ENCODE measurements around the gene FHAD1. TPM values are rescaled to one million over a fixed set of nuclear protein-coding genes. Genes with fewer than 3 reads are reported as not detected.

The FHAD1 gene
- total and polyA plus RNA-seq, 2 donors (not counting 3 experiments of a cell fraction or from before 2014, with no cell fraction given): 0.04 to 0.69 TPM

GRCh38 chr1:15403962-15404580 lies 157.0 kb downstream of the FHAD1 start:
- Histone ChIP-seq H3K36me3 (ENCODE audit: control insufficient read depth in 2 of 2, extremely low read depth in 1 of 2, insufficient read depth in 2 of 2, low read length in 2 of 2) (no peaks in the 10 kb centered on the region), H4K20me1 (replicated peaks; ENCODE audit: control insufficient read depth, extremely low read depth, insufficient read depth, low read length) (no peaks in the 10 kb centered on the region), H3K79me2 (ENCODE audit: control insufficient read depth, insufficient read depth, low read length) (no peaks in the 10 kb centered on the region), H3K9me1 (replicated peaks; ENCODE audit: control insufficient read depth, extremely low read depth, insufficient read depth, low read length) (no peaks in the 10 kb centered on the region), H3K4me1 (ENCODE audit: control insufficient read depth, extremely low read depth, insufficient read depth, low read length) (peaks cover 6% of the 10 kb centered on the region), H3K4me2 (ENCODE audit: insufficient read depth, low read length) (no peak overlapping the region), H3K27me3 (ENCODE audit: control insufficient read depth in 2 of 2, insufficient read depth in 2 of 2, low read length in 2 of 2) (no peaks in the 10 kb centered on the region), H3K9me3 (replicated peaks; ENCODE audit: control insufficient read depth, insufficient read depth, low read length) (peaks cover 2% of the 10 kb centered on the region), H2AFZ (ENCODE audit: low read depth, low read length) (no peak overlapping the region), H3K27ac (ENCODE audit: insufficient read depth, low read depth, low read length) (no peak overlapping the region), H3K4me3 (replicated peaks in 1 of 3; ENCODE audit: insufficient read depth in 1 of 3, low read depth in 1 of 3, low read length in 3 of 3) (no peak overlapping the region), H3K9ac (replicated peaks; ENCODE audit: extremely low read depth, insufficient read depth, low read length) (no peak overlapping the region)
- POLR2A ChIA-PET: no interaction called here
- CTCF ChIA-PET: no interaction called here
- BruUV-seq (replicated peaks): no TSS peak
- DNase-seq (ENCODE audit: low read depth, low spot score) (no peak), FAIRE-seq (no peak)
- TF ChIP-seq, protein P1, sequence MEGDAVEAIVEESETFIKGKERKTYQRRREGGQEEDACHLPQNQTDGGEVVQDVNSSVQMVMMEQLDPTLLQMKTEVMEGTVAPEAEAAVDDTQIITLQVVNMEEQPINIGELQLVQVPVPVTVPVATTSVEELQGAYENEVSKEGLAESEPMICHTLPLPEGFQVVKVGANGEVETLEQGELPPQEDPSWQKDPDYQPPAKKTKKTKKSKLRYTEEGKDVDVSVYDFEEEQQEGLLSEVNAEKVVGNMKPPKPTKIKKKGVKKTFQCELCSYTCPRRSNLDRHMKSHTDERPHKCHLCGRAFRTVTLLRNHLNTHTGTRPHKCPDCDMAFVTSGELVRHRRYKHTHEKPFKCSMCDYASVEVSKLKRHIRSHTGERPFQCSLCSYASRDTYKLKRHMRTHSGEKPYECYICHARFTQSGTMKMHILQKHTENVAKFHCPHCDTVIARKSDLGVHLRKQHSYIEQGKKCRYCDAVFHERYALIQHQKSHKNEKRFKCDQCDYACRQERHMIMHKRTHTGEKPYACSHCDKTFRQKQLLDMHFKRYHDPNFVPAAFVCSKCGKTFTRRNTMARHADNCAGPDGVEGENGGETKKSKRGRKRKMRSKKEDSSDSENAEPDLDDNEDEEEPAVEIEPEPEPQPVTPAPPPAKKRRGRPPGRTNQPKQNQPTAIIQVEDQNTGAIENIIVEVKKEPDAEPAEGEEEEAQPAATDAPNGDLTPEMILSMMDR (IDR thresholded peaks at IDR 0.05; ENCODE audit: extremely low read depth in 1 of 2, insufficient read depth in 1 of 2, low read depth in 1 of 2, low read length in 2 of 2): no peak
- TF ChIP-seq MAX (IDR thresholded peaks at IDR 0.05; ENCODE audit: insufficient read depth, insufficient read length) (no peak), POLR2A (IDR thresholded peaks at IDR 0.05; ENCODE audit: low read depth, low read length) (no peak)
- dilution Hi-C loops (cut with MboI; ENCODE audit: extremely low pct_ligation_motif_present, low sequenced_read_pairs) (no loop called here), intact Hi-C loops (cut with micrococcal nuclease) (no loop called here)

GRCh38 chr1:15405106-15405850 lies 158.3 kb downstream of the FHAD1 start:
- no peaks in the 10 kb centered on the region for H3K27me3 ChIP-seq (ENCODE audit: control insufficient read depth in 2 of 2, insufficient read depth in 2 of 2, low read length in 2 of 2)
- ChIA-PET POLR2A (no interaction called here), CTCF (interaction anchor here (1.1 to 1.5 kb wide), 3 partner anchors 28 to 277 kb away, joined by 3 read pairs; no protein-coding TSS in a partner anchor)
- FAIRE-seq: no peak
- H3K36me3 ChIP-seq (ENCODE audit: control insufficient read depth in 2 of 2, extremely low read depth in 1 of 2, insufficient read depth in 2 of 2, low read length in 2 of 2): no peaks in the 10 kb centered on the region
- TF ChIP-seq JUN (IDR thresholded peaks at IDR 0.05; ENCODE audit: borderline replicate concordance, insufficient read depth, insufficient read length, low read depth) (no peak), POLR2A (IDR thresholded peaks at IDR 0.05; ENCODE audit: low read depth, low read length) (no peak), MYC (IDR thresholded peaks at IDR 0.05; ENCODE audit: low read depth, low read length) (no peak), GATA2 (IDR thresholded peaks at IDR 0.05; ENCODE audit: insufficient read depth, insufficient read length, low read depth, low read length) (no peak), MAX (IDR thresholded peaks at IDR 0.05; ENCODE audit: insufficient read depth, insufficient read length) (no peak), FOS (IDR thresholded peaks at IDR 0.05; ENCODE audit: borderline replicate concordance, insufficient read depth, low read length) (no peak), POLR2AphosphoS5 (IDR thresholded peaks at IDR 0.05; ENCODE audit: insufficient read depth, low read depth, low read length) (no peak), EZH2 (IDR thresholded peaks at IDR 0.05; ENCODE audit: borderline replicate concordance, low read depth, low read length, severe bottlenecking) (no peak)
- TF ChIP-seq, protein P1 (IDR thresholded peaks at IDR 0.05; ENCODE audit: extremely low read depth in 1 of 2, insufficient read depth in 1 of 2, low read depth in 1 of 2, low read length in 2 of 2): no peak
- no peak overlapping the region for H3K4me3 ChIP-seq (replicated peaks in 1 of 3; ENCODE audit: insufficient read depth in 1 of 3, low read depth in 1 of 3, low read length in 3 of 3)
- H4K20me1 ChIP-seq (replicated peaks; ENCODE audit: control insufficient read depth, extremely low read depth, insufficient read depth, low read length): no peaks in the 10 kb centered on the region
- H2AFZ ChIP-seq (ENCODE audit: low read depth, low read length): no peak overlapping the region
- H3K4me2 ChIP-seq (ENCODE audit: insufficient read depth, low read length): no peak overlapping the region
- no peak overlapping the region for H3K27ac ChIP-seq (ENCODE audit: insufficient read depth, low read depth, low read length)
- no peak for DNase-seq (ENCODE audit: low read depth, low spot score)
- peaks cover 6% of the 10 kb centered on the region for H3K4me1 ChIP-seq (ENCODE audit: control insufficient read depth, extremely low read depth, insufficient read depth, low read length)
- no TSS peak for BruUV-seq (replicated peaks)
- peaks cover 4% of the 10 kb centered on the region for H3K79me2 ChIP-seq (ENCODE audit: control insufficient read depth, insufficient read depth, low read length)
- dilution Hi-C loops (cut with MboI; ENCODE audit: extremely low pct_ligation_motif_present, low sequenced_read_pairs) (no loop called here), intact Hi-C loops (cut with micrococcal nuclease) (no loop called here)
- H3K9me1 ChIP-seq (replicated peaks; ENCODE audit: control insufficient read depth, extremely low read depth, insufficient read depth, low read length): no peaks in the 10 kb centered on the region
- no peak overlapping the region for H3K9ac ChIP-seq (replicated peaks; ENCODE audit: extremely low read depth, insufficient read depth, low read length)
- H3K9me3 ChIP-seq (replicated peaks; ENCODE audit: control insufficient read depth, insufficient read depth, low read length): no peaks in the 10 kb centered on the region

All from endothelial cell of umbilical vein (primary cell).